GM12874 (cell line): ENCODE data around the gene MAU2.

ENCODE experiments used
- CTCF ChIP-seq: IDR thresholded peaks from 2 replicates; pipeline ENCODE4 v1.5.1; 2011; ENCODE audit warnings: low read depth, mild to moderate bottlenecking, control low read depth, low read length, moderate library complexity; ENCODE audit not compliant: insufficient read depth

The MAU2 gene

DNA sequence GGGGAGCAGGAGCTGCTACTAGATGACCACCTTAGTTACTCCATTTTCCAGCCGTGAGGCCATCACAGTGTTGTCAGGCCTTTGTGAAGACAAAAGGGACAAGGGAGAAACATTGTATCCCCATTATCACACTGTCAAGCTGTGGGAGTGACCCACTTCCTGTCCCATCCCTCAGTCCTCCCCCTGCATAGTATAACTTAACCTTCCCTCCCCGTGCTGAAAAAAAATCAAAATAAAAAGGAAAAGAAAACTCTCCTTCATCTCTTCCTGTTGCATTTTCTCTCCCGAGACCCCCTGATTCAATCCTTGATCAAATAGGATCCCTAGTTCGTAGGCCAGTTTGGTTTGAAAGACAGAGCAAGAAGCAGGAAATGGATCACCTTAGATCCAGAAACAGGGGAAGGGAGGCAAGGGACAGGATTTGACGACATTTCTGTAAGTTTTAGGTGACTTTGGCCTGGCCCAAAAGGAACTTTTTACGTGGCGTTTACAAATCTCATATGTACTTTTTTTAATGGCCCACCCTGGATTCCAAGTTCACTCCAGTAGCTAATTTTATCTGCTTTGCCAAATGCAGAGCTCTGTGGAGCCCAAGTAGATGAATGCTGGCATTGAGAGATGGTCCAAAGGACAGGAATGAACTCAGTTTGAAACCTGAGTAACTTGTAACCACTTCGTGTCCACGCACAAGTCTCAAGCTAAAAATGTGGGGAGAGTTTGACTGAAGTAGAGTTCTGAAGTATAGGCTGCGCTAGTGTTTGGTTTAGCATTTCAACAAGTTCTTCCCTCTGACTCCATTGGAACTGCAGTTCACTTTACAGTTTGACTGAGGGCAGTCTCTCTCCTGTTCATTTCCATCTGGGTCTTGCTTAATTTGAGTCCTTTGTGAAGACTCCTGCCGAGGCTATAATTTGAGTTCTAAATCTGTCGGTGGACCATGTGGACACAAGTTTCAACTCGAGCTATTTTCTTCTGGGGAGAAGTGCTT is 68.2 kb downstream of the MAU2 start:
- no peak for TF ChIP-seq CTCF

- TF ChIP-seq CTCF: no peak
Observed at GRCh38 chr19:19399733-19400433, 79.3 kb downstream of the MAU2 start.

DNA sequence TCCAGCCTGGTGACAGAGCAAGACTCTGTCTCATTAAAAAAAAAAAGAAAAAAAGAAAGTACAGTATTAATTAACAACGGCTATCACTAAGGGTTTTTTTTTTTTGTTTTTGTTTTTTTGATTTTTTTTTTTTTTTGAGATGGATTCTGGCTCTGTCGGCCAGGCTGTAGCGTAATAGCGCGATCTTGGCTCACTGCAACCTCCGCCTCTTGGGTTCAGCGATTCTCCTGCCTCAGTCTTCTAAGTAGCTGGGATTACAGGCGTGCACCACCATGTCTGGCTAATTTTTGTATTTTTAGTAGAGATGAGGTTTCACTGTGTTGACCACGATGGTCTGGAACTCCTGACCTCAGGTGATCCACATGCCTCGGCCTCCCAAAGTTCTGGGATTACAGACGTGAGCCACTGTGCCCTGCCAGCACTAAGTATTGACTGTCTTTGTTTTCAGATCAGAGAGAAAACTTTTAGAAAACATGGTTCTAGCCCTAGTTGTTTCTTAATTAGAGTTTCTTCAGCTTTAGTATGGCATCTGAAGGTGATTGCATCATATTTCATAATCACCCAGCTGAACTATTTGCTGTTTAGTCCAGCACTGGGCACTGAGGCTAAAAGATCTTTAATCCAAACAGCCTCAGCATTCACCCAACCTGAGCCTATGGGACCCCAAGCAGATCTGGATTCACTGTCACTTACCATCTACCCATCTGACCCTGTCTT is 82.2 kb downstream of the MAU2 start:
- TF ChIP-seq CTCF: no peak

- TF ChIP-seq CTCF: no peak
Observed at GRCh38 chr19:19403373-19403901, 82.8 kb downstream of the MAU2 start.

GRCh38 chr19:19404879-19405860 is 84.5 kb downstream of the MAU2 start, which contains the start of gene GATAD2A:
Gene GATAD2A, plus strand, starts transcription at chr19:19405675. Its CDS starts 59,671 bp downstream, at chr19:19465346.
- TF ChIP-seq CTCF: peak; percentile 38

- no peak for TF ChIP-seq CTCF
Observed at GRCh38 chr19:19405971-19406877, 85.6 kb downstream of the MAU2 start.
